ENCODE data around the gene FILIP1L.

GRCh38 chr3:100144255-100144866 lies 30.1 kb upstream of the FILIP1L start:
- TF ChIP-seq CTCF (conservative IDR thresholded peaks at IDR 0.05; ENCODE audit: low read length) (no peak), EZH2phosphoT487 (IDR thresholded peaks at IDR 0.05; ENCODE audit: borderline replicate concordance) (no peak)

Measured in Loucy (cell line).